HepG2 (cell line): ENCODE results near the gene FIBP. TPM values are rescaled to one million over a fixed set of nuclear protein-coding genes. Genes with fewer than 3 reads are reported as not detected.
A peak's percentile ranks its signal among the peaks of the same experiment; 100 is the strongest.

Source experiments
- BATF2 ChIP-seq: sonication (generic); formaldehyde crosslinking; IDR thresholded peaks from 2 replicates; pipeline ENCODE4 v1.8.0; 2022; ENCODE audit warnings: mild to moderate bottlenecking, missing genetic modification reagents, moderate library complexity
- GRHL1 ChIP-seq: sonication (generic); formaldehyde crosslinking; conservative IDR thresholded peaks from 2 replicates; pipeline ENCODE4 v1.8.0; 2022; ENCODE audit warnings: missing genetic modification reagents
- IRX3 ChIP-seq: sonication (generic); formaldehyde crosslinking; IDR thresholded peaks from 2 replicates; pipeline ENCODE4 v1.8.1; 2023; ENCODE audit warnings: mild to moderate bottlenecking, low read depth, missing genetic modification reagents, borderline replicate concordance
- RFX3 ChIP-seq: IDR thresholded peaks from 2 replicates; pipeline ENCODE4 v1.6.1; 2016; ENCODE audit warnings: missing biosample characterization, missing genetic modification reagents
- SMAD9 ChIP-seq: sonication (generic); formaldehyde crosslinking; IDR thresholded peaks from 2 replicates; pipeline ENCODE4 v1.5.1; 2020; ENCODE audit warnings: mild to moderate bottlenecking, missing genetic modification reagents
- SP1 ChIP-seq, 2 experiments: fragments of 450-650 bp in 1 of 2; sonication (generic) in 1 of 2; formaldehyde crosslinking in 1 of 2; IDR thresholded peaks; 2 replicates each; pipeline versions ENCODE4 v1.4.0 to v1.6.1; 2016 to 2020; ENCODE audit warnings: missing genetic modification reagents in 1 of 2
- USF2 ChIP-seq, 2 experiments: sonication (generic) in 1 of 2; formaldehyde crosslinking in 1 of 2; IDR thresholded peaks; 2 replicates each; pipeline versions ENCODE4 v1.5.1 to v1.6.1; 2011 to 2020; ENCODE audit warnings: borderline replicate concordance in 1 of 2, low read depth in 1 of 2, low read length in 1 of 2, mild to moderate bottlenecking in 1 of 2, missing genetic modification reagents in 1 of 2, moderate library complexity in 1 of 2
- ZNF17 ChIP-seq: sonication (generic); formaldehyde crosslinking; IDR thresholded peaks from 2 replicates; pipeline ENCODE4 v1.5.0; 2020; ENCODE audit warnings: mild to moderate bottlenecking, missing genetic modification reagents
- ZNF430 ChIP-seq: sonication (generic); formaldehyde crosslinking; IDR thresholded peaks from 2 replicates; pipeline ENCODE4 v1.9.0; 2021; ENCODE audit warnings: mild to moderate bottlenecking, missing genetic modification reagents
- ZNF546 ChIP-seq: sonication (generic); formaldehyde crosslinking; conservative IDR thresholded peaks from 2 replicates; pipeline ENCODE4 v1.8.1; 2023; ENCODE audit warnings: mild to moderate bottlenecking, missing genetic modification reagents
- ZNF879 ChIP-seq: sonication (generic); formaldehyde crosslinking; IDR thresholded peaks from 2 replicates; pipeline ENCODE4 v1.8.1; 2023; ENCODE audit warnings: missing genetic modification reagents
- polyA plus RNA-seq, 8 experiments: library from polyadenylated mRNA; depleted of rRNA in 3 of 8; stranded (reverse) in 7 of 8; unstranded in 1 of 8; fragments of >200 nt; fragmentation: Illumina TruSeq in 4 of 8; extraction: Trizol in 4 of 8; gene quantifications; 2 replicates each; pipeline versions ENCODE4 v1.2.1 to v1.2.3, GENCODE V29; 2011 to 2016; ENCODE audit warnings: low read depth in 4 of 8, missing spikeins in 1 of 8, mixed read lengths in 1 of 8; ENCODE audit not compliant: insufficient read depth in 1 of 8
- total RNA-seq, 5 experiments: library from RNA; depleted of rRNA; stranded (reverse); fragments of >200 nt; fragmentation: Illumina TruSeq; extraction: Trizol; gene quantifications; 2 replicates each; pipeline ENCODE4 v1.2.3, GENCODE V29; 2016; ENCODE audit warnings: low read depth in 1 of 5
- TF ChIP-seq, protein P1 (sequence below): sonication (generic); formaldehyde crosslinking; IDR thresholded peaks from 2 replicates; pipeline ENCODE4 v1.4.0; 2020; ENCODE audit warnings: missing genetic modification reagents, borderline replicate concordance
- TF ChIP-seq, protein P2 (sequence below): sonication (generic); formaldehyde crosslinking; IDR thresholded peaks from 2 replicates; pipeline ENCODE4 v1.5.0; 2020; ENCODE audit warnings: missing genetic modification reagents
- TF ChIP-seq, protein P3 (sequence below): sonication (generic); formaldehyde crosslinking; IDR thresholded peaks from 2 replicates; pipeline ENCODE4 v1.5.0; 2020; ENCODE audit warnings: mild to moderate bottlenecking, missing genetic modification reagents
- TF ChIP-seq, protein P4 (sequence below): IDR thresholded peaks from 2 replicates; pipeline ENCODE4 v1.6.1; 2018; ENCODE audit warnings: missing genetic modification reagents, mild to moderate bottlenecking, missing compliant biosample characterization

FIBP gene
- total and polyA plus RNA-seq, 2 of the 13 experiments (the other 11 are each of a cell fraction or from before 2014, with no cell fraction given): 42.9 to 62.1 TPM

DNA sequence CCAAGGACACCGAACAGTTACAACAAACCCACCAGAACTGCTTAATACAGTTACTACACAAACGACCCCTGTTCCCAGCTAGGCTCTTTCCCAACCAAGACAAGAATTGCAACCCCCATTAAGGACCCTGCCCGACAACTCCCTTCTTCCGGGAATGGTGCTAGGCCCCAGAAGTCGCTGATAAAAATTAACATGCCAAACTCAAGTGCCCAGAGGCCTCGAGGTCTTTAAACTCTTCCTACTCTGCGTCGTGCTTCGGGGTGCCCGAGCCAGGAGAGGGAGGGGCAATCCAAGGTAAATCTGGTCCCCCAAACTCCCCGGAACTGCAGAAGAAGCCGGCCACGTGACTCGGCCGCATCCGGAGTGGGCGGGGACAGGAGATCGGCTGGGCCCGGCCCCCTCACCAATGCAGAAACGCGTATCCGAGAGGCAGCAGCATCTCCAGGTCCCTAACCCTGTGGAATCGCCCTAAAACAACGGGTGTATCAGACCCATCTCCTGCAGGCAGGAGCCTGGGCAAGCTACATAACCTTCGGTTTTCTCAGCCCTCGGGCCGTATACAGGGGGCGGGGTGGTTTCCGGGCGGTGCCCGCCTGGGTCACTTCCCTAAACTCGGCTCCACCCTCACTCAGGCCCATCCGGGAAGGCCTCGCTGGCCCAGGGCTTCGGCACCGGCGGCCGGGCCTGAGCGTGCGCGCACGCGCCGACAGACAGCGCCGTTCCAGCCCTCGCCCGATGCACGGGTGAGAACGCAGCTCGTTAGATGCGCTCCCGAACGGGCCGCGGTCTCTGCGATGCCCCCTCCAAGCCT is 31.4 kb downstream of the FIBP start (continued):
- TF ChIP-seq, protein P1, sequence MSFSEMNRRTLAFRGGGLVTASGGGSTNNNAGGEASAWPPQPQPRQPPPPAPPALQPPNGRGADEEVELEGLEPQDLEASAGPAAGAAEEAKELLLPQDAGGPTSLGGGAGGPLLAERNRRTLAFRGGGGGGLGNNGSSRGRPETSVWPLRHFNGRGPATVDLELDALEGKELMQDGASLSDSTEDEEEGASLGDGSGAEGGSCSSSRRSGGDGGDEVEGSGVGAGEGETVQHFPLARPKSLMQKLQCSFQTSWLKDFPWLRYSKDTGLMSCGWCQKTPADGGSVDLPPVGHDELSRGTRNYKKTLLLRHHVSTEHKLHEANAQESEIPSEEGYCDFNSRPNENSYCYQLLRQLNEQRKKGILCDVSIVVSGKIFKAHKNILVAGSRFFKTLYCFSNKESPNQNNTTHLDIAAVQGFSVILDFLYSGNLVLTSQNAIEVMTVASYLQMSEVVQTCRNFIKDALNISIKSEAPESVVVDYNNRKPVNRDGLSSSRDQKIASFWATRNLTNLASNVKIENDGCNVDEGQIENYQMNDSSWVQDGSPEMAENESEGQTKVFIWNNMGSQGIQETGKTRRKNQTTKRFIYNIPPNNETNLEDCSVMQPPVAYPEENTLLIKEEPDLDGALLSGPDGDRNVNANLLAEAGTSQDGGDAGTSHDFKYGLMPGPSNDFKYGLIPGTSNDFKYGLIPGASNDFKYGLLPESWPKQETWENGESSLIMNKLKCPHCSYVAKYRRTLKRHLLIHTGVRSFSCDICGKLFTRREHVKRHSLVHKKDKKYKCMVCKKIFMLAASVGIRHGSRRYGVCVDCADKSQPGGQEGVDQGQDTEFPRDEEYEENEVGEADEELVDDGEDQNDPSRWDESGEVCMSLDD (CRISPR knock-in tag): no peak
- peak; percentile 16; the same call in 1 of the 2 replicates for TF ChIP-seq ZNF430 (CRISPR knock-in tag)
- no peak for TF ChIP-seq SP1 (IDR thresholded peaks at IDR 0.05)
- TF ChIP-seq SP1 (CRISPR knock-in tag; IDR thresholded peaks at IDR 0.05): peak; percentile 25
- no peak; the same call in 1 of the 2 replicates for TF ChIP-seq ZNF879 (CRISPR knock-in tag)
- TF ChIP-seq, protein P2, sequence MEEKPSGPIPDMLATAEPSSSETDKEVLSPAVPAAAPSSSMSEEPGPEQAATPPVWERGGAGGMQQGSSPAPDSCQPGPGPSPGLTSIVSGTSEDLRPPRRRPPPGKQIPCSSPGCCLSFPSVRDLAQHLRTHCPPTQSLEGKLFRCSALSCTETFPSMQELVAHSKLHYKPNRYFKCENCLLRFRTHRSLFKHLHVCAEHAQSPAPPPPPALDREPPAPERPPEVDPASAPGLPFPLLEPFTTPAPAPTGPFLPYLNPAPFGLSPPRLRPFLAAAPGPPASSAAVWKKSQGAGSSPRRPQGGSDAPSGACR: no peak
- TF ChIP-seq, protein P3, sequence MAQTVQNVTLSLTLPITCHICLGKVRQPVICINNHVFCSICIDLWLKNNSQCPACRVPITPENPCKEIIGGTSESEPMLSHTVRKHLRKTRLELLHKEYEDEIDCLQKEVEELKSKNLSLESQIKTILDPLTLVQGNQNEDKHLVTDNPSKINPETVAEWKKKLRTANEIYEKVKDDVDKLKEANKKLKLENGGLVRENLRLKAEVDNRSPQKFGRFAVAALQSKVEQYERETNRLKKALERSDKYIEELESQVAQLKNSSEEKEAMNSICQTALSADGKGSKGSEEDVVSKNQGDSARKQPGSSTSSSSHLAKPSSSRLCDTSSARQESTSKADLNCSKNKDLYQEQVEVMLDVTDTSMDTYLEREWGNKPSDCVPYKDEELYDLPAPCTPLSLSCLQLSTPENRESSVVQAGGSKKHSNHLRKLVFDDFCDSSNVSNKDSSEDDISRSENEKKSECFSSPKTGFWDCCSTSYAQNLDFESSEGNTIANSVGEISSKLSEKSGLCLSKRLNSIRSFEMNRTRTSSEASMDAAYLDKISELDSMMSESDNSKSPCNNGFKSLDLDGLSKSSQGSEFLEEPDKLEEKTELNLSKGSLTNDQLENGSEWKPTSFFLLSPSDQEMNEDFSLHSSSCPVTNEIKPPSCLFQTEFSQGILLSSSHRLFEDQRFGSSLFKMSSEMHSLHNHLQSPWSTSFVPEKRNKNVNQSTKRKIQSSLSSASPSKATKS (CRISPR knock-in tag): no peak
- no peak for TF ChIP-seq BATF2 (CRISPR knock-in tag)
- TF ChIP-seq, protein P4, sequence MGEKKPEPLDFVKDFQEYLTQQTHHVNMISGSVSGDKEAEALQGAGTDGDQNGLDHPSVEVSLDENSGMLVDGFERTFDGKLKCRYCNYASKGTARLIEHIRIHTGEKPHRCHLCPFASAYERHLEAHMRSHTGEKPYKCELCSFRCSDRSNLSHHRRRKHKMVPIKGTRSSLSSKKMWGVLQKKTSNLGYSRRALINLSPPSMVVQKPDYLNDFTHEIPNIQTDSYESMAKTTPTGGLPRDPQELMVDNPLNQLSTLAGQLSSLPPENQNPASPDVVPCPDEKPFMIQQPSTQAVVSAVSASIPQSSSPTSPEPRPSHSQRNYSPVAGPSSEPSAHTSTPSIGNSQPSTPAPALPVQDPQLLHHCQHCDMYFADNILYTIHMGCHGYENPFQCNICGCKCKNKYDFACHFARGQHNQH (CRISPR knock-in tag): no peak
- TF ChIP-seq SMAD9 (CRISPR knock-in tag): no peak; the same call in 1 of the 2 replicates
- peak; percentile 70 for TF ChIP-seq USF2 (IDR thresholded peaks at IDR 0.05; ENCODE audit: low read depth, low read length)
- peak; percentile 93; the same call in 1 of the 2 replicates for TF ChIP-seq USF2 (CRISPR knock-in tag; IDR thresholded peaks at IDR 0.05; ENCODE audit: borderline replicate concordance)
- TF ChIP-seq GRHL1 (CRISPR knock-in tag): no peak
- no peak for TF ChIP-seq RFX3 (CRISPR knock-in tag)
- no peak for TF ChIP-seq ZNF546
- TF ChIP-seq ZNF17: no peak
- TF ChIP-seq IRX3 (CRISPR knock-in tag): no peak
